Retinal pigment epithelial cell (primary cell): ENCODE results near the gene PLEKHA5.

Source experiments
- DNase-seq: peaks from one replicate; pipeline ENCODE4 v3.0.0-alpha.2; 2010; ENCODE audit warnings: low read depth
- H3K4me3 ChIP-seq: 2 replicates; pipeline ENCODE4 v1.5.1; 2011; ENCODE audit warnings: mild to moderate bottlenecking, low read length, control low read depth, moderate library complexity
- TF ChIP-seq, protein P1 (sequence below): conservative IDR thresholded peaks from 2 replicates; pipeline ENCODE4 v1.5.1; 2011; ENCODE audit warnings: low read depth, low read length, control low read depth, inconsistent platforms

PLEKHA5 gene

DNA sequence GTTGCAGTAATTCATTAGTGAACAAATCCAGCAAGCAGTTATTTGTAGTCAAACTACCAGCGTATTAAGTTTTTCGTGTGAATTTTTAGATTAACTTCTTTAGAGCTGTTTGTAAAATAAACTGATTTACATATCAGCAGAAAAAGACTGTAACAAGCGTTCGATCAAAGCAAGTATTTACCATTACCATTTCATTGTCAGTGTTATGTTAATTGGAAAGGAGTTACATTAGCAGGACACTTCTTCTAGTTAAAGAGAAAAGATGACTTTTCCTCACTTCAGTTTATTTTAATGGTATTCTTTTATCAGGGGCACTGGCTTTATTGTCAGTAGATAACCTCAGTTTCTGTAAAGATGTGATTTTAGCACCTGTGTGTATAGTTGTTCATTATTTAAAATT lies 158.6 kb downstream of the PLEKHA5 start:
- TF ChIP-seq, protein P1, sequence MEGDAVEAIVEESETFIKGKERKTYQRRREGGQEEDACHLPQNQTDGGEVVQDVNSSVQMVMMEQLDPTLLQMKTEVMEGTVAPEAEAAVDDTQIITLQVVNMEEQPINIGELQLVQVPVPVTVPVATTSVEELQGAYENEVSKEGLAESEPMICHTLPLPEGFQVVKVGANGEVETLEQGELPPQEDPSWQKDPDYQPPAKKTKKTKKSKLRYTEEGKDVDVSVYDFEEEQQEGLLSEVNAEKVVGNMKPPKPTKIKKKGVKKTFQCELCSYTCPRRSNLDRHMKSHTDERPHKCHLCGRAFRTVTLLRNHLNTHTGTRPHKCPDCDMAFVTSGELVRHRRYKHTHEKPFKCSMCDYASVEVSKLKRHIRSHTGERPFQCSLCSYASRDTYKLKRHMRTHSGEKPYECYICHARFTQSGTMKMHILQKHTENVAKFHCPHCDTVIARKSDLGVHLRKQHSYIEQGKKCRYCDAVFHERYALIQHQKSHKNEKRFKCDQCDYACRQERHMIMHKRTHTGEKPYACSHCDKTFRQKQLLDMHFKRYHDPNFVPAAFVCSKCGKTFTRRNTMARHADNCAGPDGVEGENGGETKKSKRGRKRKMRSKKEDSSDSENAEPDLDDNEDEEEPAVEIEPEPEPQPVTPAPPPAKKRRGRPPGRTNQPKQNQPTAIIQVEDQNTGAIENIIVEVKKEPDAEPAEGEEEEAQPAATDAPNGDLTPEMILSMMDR = no peak
- H3K4me3 ChIP-seq = no peak overlapping the region
- no peak for DNase-seq

DNA sequence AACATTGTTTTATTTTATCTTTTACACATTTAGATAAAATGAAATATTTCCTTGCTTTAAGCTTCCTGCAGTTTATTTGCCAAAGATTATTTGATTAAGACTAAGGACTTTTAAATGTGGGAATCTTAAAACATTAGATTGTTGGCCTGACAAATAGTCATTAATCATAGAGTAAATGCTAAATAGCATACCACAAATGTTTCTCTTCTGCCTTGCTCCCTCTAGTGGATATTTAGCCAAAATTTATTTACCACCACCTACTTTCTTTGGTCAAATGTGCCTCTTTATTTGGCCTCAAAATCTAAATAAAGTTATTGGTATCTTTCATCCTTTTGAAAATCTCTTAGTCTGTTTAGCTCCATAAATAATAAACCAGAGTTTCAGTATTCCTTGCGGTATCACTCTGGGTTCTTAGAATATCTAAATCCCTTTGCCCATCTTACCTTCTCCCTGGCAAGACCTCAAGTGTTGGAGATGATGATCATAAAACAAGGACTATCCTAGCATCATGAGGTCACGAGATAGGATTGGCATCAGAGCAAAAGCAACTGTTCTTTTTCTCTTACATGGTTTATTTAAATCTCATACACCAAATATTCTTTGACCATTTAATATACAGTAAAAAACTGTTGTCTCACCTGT lies 159.2 kb downstream of the PLEKHA5 start:
- TF ChIP-seq, protein P1 = peak; percentile 61
- no peak overlapping the region for H3K4me3 ChIP-seq
- DNase-seq = no peak

DNA sequence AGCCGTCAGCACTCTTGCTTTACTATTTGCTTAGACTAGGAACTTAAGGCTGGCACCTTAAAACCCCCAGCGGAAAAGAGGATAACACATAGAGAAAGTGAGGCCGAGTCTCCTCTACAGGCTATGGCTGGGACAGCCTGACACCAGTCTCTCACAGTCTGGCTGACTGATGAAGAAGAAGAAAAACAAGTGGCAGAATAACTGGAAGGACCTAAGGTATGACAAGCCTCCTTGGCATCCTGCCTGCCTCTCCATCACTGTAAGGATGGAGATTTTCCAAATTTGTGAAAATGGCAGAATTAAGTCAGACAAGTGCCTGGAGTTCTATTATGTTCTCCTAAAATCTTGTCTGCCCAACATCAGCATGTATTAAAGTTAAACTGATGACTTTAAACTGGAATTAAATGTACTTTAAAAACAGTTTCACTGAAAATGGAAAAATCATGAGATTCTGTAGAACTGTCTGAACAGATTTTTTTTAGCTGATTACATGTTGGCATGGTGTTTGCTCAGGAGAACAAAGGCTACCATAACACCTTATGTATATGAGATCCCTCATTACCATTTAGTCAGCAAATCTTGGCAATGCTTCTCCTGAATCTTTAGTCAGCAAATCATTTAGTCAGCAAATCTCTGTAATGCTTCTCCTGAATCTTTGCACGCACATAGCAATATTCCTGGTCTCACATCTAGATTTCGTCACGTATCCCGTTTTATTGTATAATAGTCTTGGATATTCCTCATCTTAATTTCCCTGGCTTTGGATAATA lies 169.5 kb downstream of the PLEKHA5 start:
- H3K4me3 ChIP-seq = no peak overlapping the region
- DNase-seq = no peak
- TF ChIP-seq, protein P1 = no peak

DNA sequence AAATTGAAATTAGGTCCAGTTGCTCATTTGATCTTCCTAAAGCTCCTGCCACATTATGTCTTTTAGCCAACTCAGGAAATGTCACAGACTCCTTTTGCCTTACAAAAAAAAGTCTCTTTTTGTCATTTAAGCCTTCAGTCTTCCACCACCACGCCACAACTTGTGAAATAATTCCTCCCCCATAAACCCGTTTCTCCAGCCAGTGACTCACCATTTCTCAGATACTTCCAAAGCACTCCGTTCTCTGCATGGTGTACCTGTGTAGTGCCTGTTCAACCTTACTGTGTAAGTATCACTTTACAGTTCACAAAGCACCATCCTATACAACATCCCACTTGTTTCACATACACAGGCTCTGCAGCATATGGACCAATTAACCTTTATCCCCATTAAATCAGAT lies 170.2 kb downstream of the PLEKHA5 start:
- DNase-seq = no peak
- TF ChIP-seq, protein P1 = no peak
- H3K4me3 ChIP-seq = no peak overlapping the region

DNA sequence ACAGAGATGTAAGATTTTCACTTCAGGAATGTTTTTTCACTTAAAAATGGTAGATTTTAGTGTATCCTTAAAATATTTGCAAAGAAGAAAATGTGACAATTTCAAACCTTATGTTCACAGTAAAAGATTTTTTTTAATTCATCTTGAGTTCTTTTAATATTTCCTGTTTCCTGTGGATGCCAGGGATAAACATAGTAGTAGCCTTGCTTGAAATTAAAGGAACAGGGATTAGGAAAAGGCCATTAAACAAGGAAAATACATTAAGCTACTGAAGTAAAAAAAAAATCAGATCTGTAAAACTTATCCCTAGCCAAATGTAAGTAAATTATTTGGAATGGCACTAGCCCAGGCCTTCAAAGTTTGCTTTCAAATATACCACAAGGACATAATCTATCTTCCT lies 171.7 kb downstream of the PLEKHA5 start:
- TF ChIP-seq, protein P1 = no peak
- no peak for DNase-seq
- no peak overlapping the region for H3K4me3 ChIP-seq

DNA sequence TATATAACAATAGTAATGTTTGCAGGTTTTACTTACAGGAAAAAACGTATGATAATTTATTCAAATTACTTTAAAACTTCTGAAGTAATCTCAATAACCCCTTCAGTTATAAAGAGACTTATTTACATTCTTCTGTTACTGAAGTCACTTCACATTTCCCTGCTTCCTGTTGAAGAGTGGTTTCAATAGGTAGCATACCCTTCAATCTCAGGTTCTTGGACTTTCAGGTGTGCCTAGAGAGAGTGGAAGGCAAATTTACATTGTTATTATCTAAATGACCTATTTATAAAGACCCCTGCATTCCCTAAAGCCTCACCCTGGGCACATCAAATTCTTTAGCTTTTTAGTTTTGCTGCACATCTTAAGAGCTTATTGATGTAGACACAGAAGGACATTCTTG lies 172.2 kb downstream of the PLEKHA5 start:
- TF ChIP-seq, protein P1 = no peak
- no peak overlapping the region for H3K4me3 ChIP-seq
- no peak for DNase-seq
